Natural killer cell (primary cell): ENCODE results near the gene TNFRSF17. TPM values are rescaled to one million over a fixed set of nuclear protein-coding genes. Genes with fewer than 3 reads are reported as not detected.
"Not testable (repeated sequence)": the region's sequence is repeated elsewhere in the genome, so short reads cannot be mapped to it uniquely, and the experiment has no call there.

Experiments used
- ATAC-seq, 3 donors: fragments of 150-1000 bp in 2 of 3; fragments of 200-7000 bp in 1 of 3; cut with Tn5 transposase; 1 replicate in 1 of 3; 2 replicates in 2 of 3; pipeline ENCODE4 v1.10.0; 2021; ENCODE audit warnings: mild to moderate bottlenecking in 2 of 3, moderate library complexity in 2 of 3
- DNase-seq, 2 donors: peaks; one replicate each; pipeline versions ENCODE4 v3.0.0 to v3.0.0-alpha.2; 2013 to 2021; ENCODE audit warnings: mixed read lengths in 1 of 2
- H3K27ac ChIP-seq: one replicate; pipeline ENCODE4 v1.5.1; 2013; ENCODE audit warnings: mild to moderate bottlenecking, low read length
- H3K27me3 ChIP-seq: one replicate; pipeline ENCODE4 v1.6.1; 2013; ENCODE audit warnings: low read length; ENCODE audit not compliant: control insufficient read depth, insufficient read depth
- H3K36me3 ChIP-seq: one replicate; pipeline ENCODE4 v1.6.1; 2013; ENCODE audit warnings: low read length; ENCODE audit not compliant: control insufficient read depth, insufficient read depth
- H3K4me1 ChIP-seq: one replicate; pipeline ENCODE4 v1.6.1; 2013; ENCODE audit warnings: low read length; ENCODE audit not compliant: control insufficient read depth, insufficient read depth
- H3K4me3 ChIP-seq: one replicate; pipeline ENCODE4 v1.5.1; 2013; ENCODE audit warnings: low read length
- H3K9me3 ChIP-seq: one replicate; pipeline ENCODE4 v1.6.1; 2013; ENCODE audit warnings: low read length; ENCODE audit not compliant: control insufficient read depth, insufficient read depth
- H3K27ac Mint-ChIP-seq, 2 donors: one replicate each; pipeline ENCODE4 v1.8.0; 2022; ENCODE audit warnings: mild to moderate bottlenecking in 2 of 2, mixed read lengths in 2 of 2, moderate library complexity in 1 of 2
- H3K27me3 Mint-ChIP-seq, 2 donors: one replicate each; pipeline ENCODE4 v1.8.0; 2022; ENCODE audit warnings: low read depth in 2 of 2, mixed read lengths in 2 of 2
- H3K36me3 Mint-ChIP-seq: one replicate; pipeline ENCODE4 v1.8.0; 2022; ENCODE audit warnings: mixed read lengths
- H3K4me1 Mint-ChIP-seq, 2 donors: one replicate each; pipeline ENCODE4 v1.8.0; 2022; ENCODE audit warnings: mixed read lengths in 2 of 2
- H3K4me3 Mint-ChIP-seq: one replicate; pipeline ENCODE4 v1.8.0; 2022; ENCODE audit warnings: mild to moderate bottlenecking, moderate library complexity, mixed read lengths
- H3K9me3 Mint-ChIP-seq, 2 donors: one replicate each; pipeline ENCODE4 v1.8.0; 2022; ENCODE audit warnings: mixed read lengths in 2 of 2
- CTCF ChIP-seq: fragments of 200-600 bp; IDR thresholded peaks from one replicate; pipeline ENCODE4 v1.8.0; 2022; ENCODE audit warnings: antibody characterized with exemption
- WGBS: methylation state at CpG from one replicate; pipeline ENCODE4 v1.1.7; 2013; ENCODE audit warnings: missing lambda C conversion rate; ENCODE audit not compliant: insufficient coverage; 5-methylcytosine and 5-hydroxymethylcytosine counted together
- intact Hi-C: fragments of 100-400 bp; cut with micrococcal nuclease; formaldehyde crosslinking; loops from one replicate; pipeline ENCODE4 v1.14.2; 2022
- total RNA-seq, 4 donors: library from RNA; stranded (reverse); fragments of 120-200 nt in 1 of 4; gene quantifications; one replicate each; pipeline versions ENCODE4 v1.2.3 to v1.2.4, GENCODE V29; 2013 to 2022

Gene TNFRSF17
- total RNA-seq, 3 donors from 2014 or later (not counting 1 experiment from before 2014, with no cell fraction given) = 6.6 TPM; not detected in 2

GRCh38 chr16:11950388-11950787, 14.6 kb upstream of the TNFRSF17 start:
- Mint-ChIP-seq H3K4me3 (no peak overlapping the region), H3K4me1 (no peaks in the 10 kb centered on the region), H3K36me3 (no peaks in the 10 kb centered on the region), H3K9me3 (no peaks in the 10 kb centered on the region), H3K27me3 (no peaks in the 10 kb centered on the region), H3K27ac (no peak overlapping the region)
- Histone ChIP-seq H3K27ac (no peak overlapping the region), H3K4me1 (no peaks in the 10 kb centered on the region), H3K9me3 (no peaks in the 10 kb centered on the region), H3K36me3 (no peaks in the 10 kb centered on the region), H3K4me3 (no peak overlapping the region), H3K27me3 (no peaks in the 10 kb centered on the region)
- TF ChIP-seq CTCF = no peak
- DNase-seq (no peak), ATAC-seq (no peak)
- 80% methylated on average over 5 of the region's 5 CpGs for WGBS
- intact Hi-C loops = no loop called here

- H3K27ac Mint-ChIP-seq, H3K4me1 Mint-ChIP-seq, intact Hi-C loops, H3K9me3 Mint-ChIP-seq, H3K36me3 ChIP-seq, ATAC-seq, H3K27me3 ChIP-seq, H3K4me1 ChIP-seq, H3K4me3 Mint-ChIP-seq, H3K4me3 ChIP-seq, H3K9me3 ChIP-seq, H3K27ac ChIP-seq, DNase-seq, H3K36me3 Mint-ChIP-seq, H3K27me3 Mint-ChIP-seq: not testable (repeated sequence)
- WGBS = 85% methylated on average over 7 of the region's 8 CpGs
Observed at GRCh38 chr16:11953576-11953975, 11.4 kb upstream of the TNFRSF17 start.

- no peak overlapping the region for H3K4me3 ChIP-seq
- H3K27me3 Mint-ChIP-seq = no peaks in the 10 kb centered on the region
- no peaks in the 10 kb centered on the region for H3K36me3 Mint-ChIP-seq
- no peak overlapping the region for H3K4me3 Mint-ChIP-seq
- 83% methylated on average over 8 of the region's 8 CpGs for WGBS
- intact Hi-C loops = no loop called here
- no peak for DNase-seq
- no peak overlapping the region for H3K27ac Mint-ChIP-seq
- H3K9me3 Mint-ChIP-seq = no peaks in the 10 kb centered on the region
- H3K27ac ChIP-seq = no peak overlapping the region
- no peak for TF ChIP-seq CTCF
- H3K9me3 ChIP-seq = no peaks in the 10 kb centered on the region
- no peak for ATAC-seq
- H3K36me3 ChIP-seq = no peaks in the 10 kb centered on the region
- no peaks in the 10 kb centered on the region for H3K4me1 Mint-ChIP-seq
- no peaks in the 10 kb centered on the region for H3K4me1 ChIP-seq
- H3K27me3 ChIP-seq = no peaks in the 10 kb centered on the region
Observed at GRCh38 chr16:11955713-11956123, 9.3 kb upstream of the TNFRSF17 start.

- no peak overlapping the region for H3K27ac ChIP-seq
- Mint-ChIP-seq H3K27ac (no peak overlapping the region), H3K4me3 (no peak overlapping the region), H3K27me3 (no peaks in the 10 kb centered on the region), H3K36me3 (no peaks in the 10 kb centered on the region), H3K9me3 (no peaks in the 10 kb centered on the region), H3K4me1 (no peaks in the 10 kb centered on the region)
- DNase-seq = no peak
- no peaks in the 10 kb centered on the region for H3K27me3 ChIP-seq
- 100% methylated on average over 2 of the region's 2 CpGs for WGBS
- H3K4me3 ChIP-seq = no peak overlapping the region
- intact Hi-C loops = no loop called here
- no peaks in the 10 kb centered on the region for H3K4me1 ChIP-seq
- H3K9me3 ChIP-seq = no peaks in the 10 kb centered on the region
- no peak for TF ChIP-seq CTCF
- no peak for ATAC-seq
- no peaks in the 10 kb centered on the region for H3K36me3 ChIP-seq
Observed at GRCh38 chr16:11956558-11956957, 8.5 kb upstream of the TNFRSF17 start.
